ENCODE results near the gene SRP9. TPM values are rescaled to one million over a fixed set of nuclear protein-coding genes. Genes with fewer than 3 reads are reported as not detected.

The SRP9 gene
- polyA plus RNA-seq, 1 donor (not counting 4 experiments of a cell fraction or from before 2014, with no cell fraction given) = 441 TPM

DNA sequence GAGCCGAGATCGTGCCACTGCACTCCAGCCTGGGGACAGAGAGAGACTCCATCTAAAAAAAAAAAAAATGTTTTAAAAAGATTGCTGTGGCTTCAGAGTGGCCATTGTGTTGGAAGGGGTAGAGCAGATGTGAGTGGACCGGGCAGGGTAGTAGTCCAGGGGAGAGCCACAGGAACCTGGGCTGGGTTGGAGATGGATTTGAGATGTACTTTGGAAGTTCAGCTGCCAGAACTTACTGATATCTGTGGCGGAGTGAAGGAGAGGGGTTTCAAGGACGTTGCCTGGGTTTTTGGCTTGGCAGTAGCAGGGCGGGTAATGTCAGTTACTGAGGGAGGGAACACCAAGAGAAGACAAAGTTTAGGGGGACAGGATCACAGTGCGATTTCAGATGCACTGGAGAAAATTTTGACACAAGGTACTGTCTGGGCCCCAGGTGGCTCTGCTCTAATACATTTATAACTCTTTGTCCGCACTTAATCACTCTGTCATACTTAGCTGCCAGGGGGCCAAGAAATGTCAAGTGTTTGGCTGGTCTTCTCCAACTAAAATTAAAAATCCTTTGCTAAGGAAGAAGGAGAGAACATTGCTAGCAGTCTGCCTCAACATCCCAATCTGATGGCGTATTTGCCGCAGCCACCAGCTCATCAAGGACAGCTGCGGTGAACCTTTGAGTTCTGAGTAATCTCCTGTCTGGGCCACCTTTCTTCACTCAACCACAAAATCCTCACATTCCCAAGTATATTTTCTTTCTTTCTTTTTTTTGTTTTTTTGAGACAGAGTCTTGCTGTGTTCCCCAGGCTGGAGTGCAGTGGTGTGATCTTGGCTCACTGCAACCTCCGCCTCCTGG, 41.9 kb downstream of the SRP9 start:
- H3K79me2 ChIP-seq (ENCODE audit: control insufficient read depth, insufficient read depth, low read length) = no peaks in the 10 kb centered on the region
- H4K20me1 ChIP-seq (ENCODE audit: control insufficient read depth, extremely low read depth, insufficient read depth, low read length) = no peaks in the 10 kb centered on the region
- dilution Hi-C loops (cut with MboI; ENCODE audit: extremely low pct_ligation_motif_present, low sequenced_read_pairs) = no loop called here
- H3K9ac ChIP-seq (ENCODE audit: control insufficient read depth, extremely low read depth, insufficient read depth, low read length) = no peak overlapping the region
- no peaks in the 10 kb centered on the region for H3K9me3 ChIP-seq (ENCODE audit: control insufficient read depth, low read depth, low read length)
- no peaks in the 10 kb centered on the region for H3K27me3 ChIP-seq (ENCODE audit: control insufficient read depth, extremely low read depth, insufficient read depth, low read length)
- H3K27ac ChIP-seq (ENCODE audit: control insufficient read depth, insufficient read depth, low read length) = no peak overlapping the region
- H2AFZ ChIP-seq (ENCODE audit: control insufficient read depth, low read length) = no peak overlapping the region
- no peak overlapping the region for H3K4me3 ChIP-seq (ENCODE audit: control insufficient read depth in 2 of 3, extremely low read depth in 1 of 3, insufficient read depth in 2 of 3, low read depth in 1 of 3, low read length in 3 of 3)
- no peak overlapping the region for H3K4me2 ChIP-seq (ENCODE audit: control insufficient read depth, extremely low read depth, insufficient read depth, low read depth, low read length)
- H3K9me1 ChIP-seq (ENCODE audit: control insufficient read depth, extremely low read depth, insufficient read depth, low read length) = no peaks in the 10 kb centered on the region
- TF ChIP-seq, protein P1, sequence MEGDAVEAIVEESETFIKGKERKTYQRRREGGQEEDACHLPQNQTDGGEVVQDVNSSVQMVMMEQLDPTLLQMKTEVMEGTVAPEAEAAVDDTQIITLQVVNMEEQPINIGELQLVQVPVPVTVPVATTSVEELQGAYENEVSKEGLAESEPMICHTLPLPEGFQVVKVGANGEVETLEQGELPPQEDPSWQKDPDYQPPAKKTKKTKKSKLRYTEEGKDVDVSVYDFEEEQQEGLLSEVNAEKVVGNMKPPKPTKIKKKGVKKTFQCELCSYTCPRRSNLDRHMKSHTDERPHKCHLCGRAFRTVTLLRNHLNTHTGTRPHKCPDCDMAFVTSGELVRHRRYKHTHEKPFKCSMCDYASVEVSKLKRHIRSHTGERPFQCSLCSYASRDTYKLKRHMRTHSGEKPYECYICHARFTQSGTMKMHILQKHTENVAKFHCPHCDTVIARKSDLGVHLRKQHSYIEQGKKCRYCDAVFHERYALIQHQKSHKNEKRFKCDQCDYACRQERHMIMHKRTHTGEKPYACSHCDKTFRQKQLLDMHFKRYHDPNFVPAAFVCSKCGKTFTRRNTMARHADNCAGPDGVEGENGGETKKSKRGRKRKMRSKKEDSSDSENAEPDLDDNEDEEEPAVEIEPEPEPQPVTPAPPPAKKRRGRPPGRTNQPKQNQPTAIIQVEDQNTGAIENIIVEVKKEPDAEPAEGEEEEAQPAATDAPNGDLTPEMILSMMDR (optimal IDR thresholded peaks at IDR 0.05 in 1 of 3, IDR thresholded peaks at IDR 0.05 in 1 of 3, conservative IDR thresholded peaks at IDR 0.05 in 1 of 3; ENCODE audit: extremely low read depth in 1 of 3, insufficient read depth in 2 of 3, low read length in 3 of 3) = no peak
- no peak for TF ChIP-seq EZH2 (IDR thresholded peaks at IDR 0.05; ENCODE audit: low read length)
- peaks cover 12% of the 10 kb centered on the region for H3K4me1 ChIP-seq (ENCODE audit: control insufficient read depth, extremely low read depth, insufficient read depth, low read length)
- DNase-seq (ENCODE audit: low read depth, low spot score) = no peak
- no peaks in the 10 kb centered on the region for H3K36me3 ChIP-seq (ENCODE audit: control insufficient read depth in 2 of 2, extremely low read depth in 1 of 2, insufficient read depth in 2 of 2, low read length in 2 of 2)
- no peak for FAIRE-seq

DNA sequence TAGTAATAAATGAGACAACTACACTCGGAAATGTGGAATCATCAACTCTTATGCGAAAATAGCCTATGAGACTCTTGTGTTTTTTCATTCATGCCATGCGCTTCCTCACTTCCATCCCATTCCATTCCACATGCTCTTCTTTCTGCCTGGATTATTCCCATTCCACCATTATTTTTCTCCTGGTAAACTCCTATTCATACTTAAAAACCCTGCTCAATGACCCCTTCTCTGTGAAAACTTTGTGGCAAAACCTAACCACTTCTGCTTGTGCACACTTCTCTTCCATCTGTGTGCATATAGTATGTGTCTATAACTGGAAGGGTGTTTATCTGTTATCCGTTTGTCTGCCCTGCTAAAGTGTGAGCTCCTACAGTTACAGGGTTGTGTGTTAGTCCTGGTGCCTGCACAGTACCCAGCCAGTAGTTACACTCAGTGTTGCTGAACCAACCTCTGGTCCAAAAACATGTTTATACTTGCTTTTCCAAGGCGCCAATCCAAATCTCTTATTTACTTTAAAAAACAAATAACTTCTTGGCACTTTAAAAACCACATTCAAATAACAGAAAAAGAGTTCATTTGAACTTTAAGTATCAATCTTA, 43.0 kb downstream of the SRP9 start:
- Histone ChIP-seq H3K4me2 (ENCODE audit: control insufficient read depth, extremely low read depth, insufficient read depth, low read depth, low read length) (no peak overlapping the region), H2AFZ (ENCODE audit: control insufficient read depth, low read length) (no peak overlapping the region), H3K4me1 (ENCODE audit: control insufficient read depth, extremely low read depth, insufficient read depth, low read length) (peaks cover 12% of the 10 kb centered on the region), H3K9me1 (ENCODE audit: control insufficient read depth, extremely low read depth, insufficient read depth, low read length) (no peaks in the 10 kb centered on the region), H3K9ac (ENCODE audit: control insufficient read depth, extremely low read depth, insufficient read depth, low read length) (no peak overlapping the region), H4K20me1 (ENCODE audit: control insufficient read depth, extremely low read depth, insufficient read depth, low read length) (no peaks in the 10 kb centered on the region), H3K27ac (ENCODE audit: control insufficient read depth, insufficient read depth, low read length) (no peak overlapping the region), H3K36me3 (ENCODE audit: control insufficient read depth in 2 of 2, extremely low read depth in 1 of 2, insufficient read depth in 2 of 2, low read length in 2 of 2) (no peaks in the 10 kb centered on the region), H3K27me3 (ENCODE audit: control insufficient read depth, extremely low read depth, insufficient read depth, low read length) (no peaks in the 10 kb centered on the region), H3K4me3 (ENCODE audit: control insufficient read depth in 2 of 3, extremely low read depth in 1 of 3, insufficient read depth in 2 of 3, low read depth in 1 of 3, low read length in 3 of 3) (no peak overlapping the region), H3K79me2 (ENCODE audit: control insufficient read depth, insufficient read depth, low read length) (no peaks in the 10 kb centered on the region), H3K9me3 (ENCODE audit: control insufficient read depth, low read depth, low read length) (no peaks in the 10 kb centered on the region)
- TF ChIP-seq EZH2 (IDR thresholded peaks at IDR 0.05; ENCODE audit: low read length) = no peak
- TF ChIP-seq, protein P1 (optimal IDR thresholded peaks at IDR 0.05 in 1 of 3, IDR thresholded peaks at IDR 0.05 in 1 of 3, conservative IDR thresholded peaks at IDR 0.05 in 1 of 3; ENCODE audit: extremely low read depth in 1 of 3, insufficient read depth in 2 of 3, low read length in 3 of 3) = no peak
- dilution Hi-C loops (cut with MboI; ENCODE audit: extremely low pct_ligation_motif_present, low sequenced_read_pairs) = no loop called here
- FAIRE-seq (no peak), DNase-seq (ENCODE audit: low read depth, low spot score) (no peak)
